ENCODE data around the gene OCA2. TPM values are rescaled to one million over a fixed set of nuclear protein-coding genes. Genes with fewer than 3 reads are reported as not detected.
"Not testable (repeated sequence)": the region's sequence is repeated elsewhere in the genome, so short reads cannot be mapped to it uniquely, and the experiment has no call there.

OCA2 gene
- total RNA-seq, 2 experiments from 2014 or later = not detected

- H3K27me3 Mint-ChIP-seq (ENCODE audit: low read depth); ATAC-seq; H3K9me3 Mint-ChIP-seq (ENCODE audit: insufficient read depth); H3K27ac Mint-ChIP-seq; CTCF ChIA-PET; H3K4me3 Mint-ChIP-seq; H3K4me1 Mint-ChIP-seq (ENCODE audit: low read depth); H3K36me3 Mint-ChIP-seq (ENCODE audit: low read depth); DNase-seq; POLR2A ChIA-PET: not testable (repeated sequence)
Observed at GRCh38 chr15:27767430-27767829, 331.7 kb downstream of the OCA2 start.

GRCh38 chr15:27764339-27764738 is 334.8 kb downstream of the OCA2 start:
- ChIA-PET POLR2A (no interaction called here), CTCF (no interaction called here)
- ATAC-seq (no peak), DNase-seq (no peak)
- Mint-ChIP-seq H3K4me3 (no peak overlapping the region), H3K36me3 (ENCODE audit: low read depth) (no peaks in the 10 kb centered on the region), H3K27ac (no peak overlapping the region), H3K4me1 (ENCODE audit: low read depth) (no peaks in the 10 kb centered on the region), H3K9me3 (ENCODE audit: insufficient read depth) (peaks cover 7% of the 10 kb centered on the region), H3K27me3 (ENCODE audit: low read depth) (no peaks in the 10 kb centered on the region)

DNA sequence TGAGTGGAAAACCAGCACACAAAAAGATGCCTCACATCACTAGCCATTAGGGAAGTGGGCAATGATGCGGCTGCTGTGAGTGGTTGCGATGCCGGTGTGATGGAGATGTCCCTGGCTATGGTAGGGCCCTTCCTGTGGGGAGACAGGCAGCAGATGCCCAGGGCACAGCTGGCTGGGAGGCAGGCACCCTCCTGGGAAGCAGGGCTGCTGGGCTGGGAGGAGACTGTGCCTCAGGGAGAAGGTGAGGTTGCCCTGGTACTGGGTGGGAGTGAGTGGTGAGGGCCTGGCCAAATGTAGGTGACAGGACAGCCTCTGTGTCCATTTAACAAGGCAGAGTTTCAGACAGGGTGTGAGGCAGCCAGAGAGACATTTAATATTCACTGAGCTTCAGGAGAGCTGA is 335.6 kb downstream of the OCA2 start:
- Mint-ChIP-seq H3K27me3 (ENCODE audit: low read depth) (no peaks in the 10 kb centered on the region), H3K4me3 (no peak overlapping the region), H3K4me1 (ENCODE audit: low read depth) (no peaks in the 10 kb centered on the region), H3K27ac (no peak overlapping the region), H3K9me3 (ENCODE audit: insufficient read depth) (peaks cover 4% of the 10 kb centered on the region), H3K36me3 (ENCODE audit: low read depth) (no peaks in the 10 kb centered on the region)
- CTCF ChIA-PET = no interaction called here
- ATAC-seq (no peak), DNase-seq (no peak)
- POLR2A ChIA-PET = no interaction called here

- Mint-ChIP-seq H3K36me3 (ENCODE audit: low read depth) (no peaks in the 10 kb centered on the region), H3K9me3 (ENCODE audit: insufficient read depth) (no peaks in the 10 kb centered on the region), H3K4me3 (no peak overlapping the region), H3K27me3 (ENCODE audit: low read depth) (no peaks in the 10 kb centered on the region), H3K4me1 (ENCODE audit: low read depth) (no peaks in the 10 kb centered on the region), H3K27ac (no peak overlapping the region)
- ATAC-seq (no peak), DNase-seq (no peak)
- ChIA-PET CTCF (no interaction called here), POLR2A (no interaction called here)
Observed at GRCh38 chr15:27762471-27762870, 336.6 kb downstream of the OCA2 start.

- ChIA-PET POLR2A (no interaction called here), CTCF (no interaction called here)
- H3K4me1 Mint-ChIP-seq (ENCODE audit: low read depth) = no peaks in the 10 kb centered on the region
- H3K36me3 Mint-ChIP-seq (ENCODE audit: low read depth) = no peaks in the 10 kb centered on the region
- H3K4me3 Mint-ChIP-seq = no peak overlapping the region
- no peaks in the 10 kb centered on the region for H3K9me3 Mint-ChIP-seq (ENCODE audit: insufficient read depth)
- no peaks in the 10 kb centered on the region for H3K27me3 Mint-ChIP-seq (ENCODE audit: low read depth)
- H3K27ac Mint-ChIP-seq = no peak overlapping the region
- ATAC-seq = no peak
- no peak for DNase-seq
Observed at GRCh38 chr15:27757052-27757451, 342.1 kb downstream of the OCA2 start.

GRCh38 chr15:27752691-27753090 is 346.4 kb downstream of the OCA2 start:
- no peaks in the 10 kb centered on the region for H3K9me3 Mint-ChIP-seq (ENCODE audit: insufficient read depth)
- POLR2A ChIA-PET = no interaction called here
- ATAC-seq (no peak), DNase-seq (no peak)
- H3K36me3 Mint-ChIP-seq (ENCODE audit: low read depth) = no peaks in the 10 kb centered on the region
- H3K27me3 Mint-ChIP-seq (ENCODE audit: low read depth) = no peaks in the 10 kb centered on the region
- no peak overlapping the region for H3K4me3 Mint-ChIP-seq
- no peaks in the 10 kb centered on the region for H3K4me1 Mint-ChIP-seq (ENCODE audit: low read depth)
- H3K27ac Mint-ChIP-seq = no peak overlapping the region
- CTCF ChIA-PET = no interaction called here

- CTCF ChIA-PET = no interaction called here
- no peak for DNase-seq
- POLR2A ChIA-PET = no interaction called here
- no peaks in the 10 kb centered on the region for H3K27me3 Mint-ChIP-seq (ENCODE audit: low read depth)
- no peak overlapping the region for H3K4me3 Mint-ChIP-seq
- no peak overlapping the region for H3K27ac Mint-ChIP-seq
- peaks cover 6% of the 10 kb centered on the region for H3K9me3 Mint-ChIP-seq (ENCODE audit: insufficient read depth)
- ATAC-seq = no peak
- H3K36me3 Mint-ChIP-seq (ENCODE audit: low read depth) = no peaks in the 10 kb centered on the region
- H3K4me1 Mint-ChIP-seq (ENCODE audit: low read depth) = no peaks in the 10 kb centered on the region
Observed at GRCh38 chr15:27747997-27748396, 351.1 kb downstream of the OCA2 start.

GRCh38 chr15:27746401-27746955 is 352.6 kb downstream of the OCA2 start:
- no peaks in the 10 kb centered on the region for H3K4me1 Mint-ChIP-seq (ENCODE audit: low read depth)
- ChIA-PET CTCF (no interaction called here), POLR2A (no interaction called here)

GRCh38 chr15:27744641-27745040 is 354.5 kb downstream of the OCA2 start:
- H3K9me3 Mint-ChIP-seq (ENCODE audit: insufficient read depth) = peaks cover 6% of the 10 kb centered on the region
- no peak for DNase-seq
- CTCF ChIA-PET = no interaction called here
- H3K27ac Mint-ChIP-seq = no peak overlapping the region
- no peaks in the 10 kb centered on the region for H3K27me3 Mint-ChIP-seq (ENCODE audit: low read depth)
- no peaks in the 10 kb centered on the region for H3K4me1 Mint-ChIP-seq (ENCODE audit: low read depth)
- POLR2A ChIA-PET = no interaction called here
- H3K36me3 Mint-ChIP-seq (ENCODE audit: low read depth) = no peaks in the 10 kb centered on the region
- no peak overlapping the region for H3K4me3 Mint-ChIP-seq
- ATAC-seq = no peak

More at GRCh38 chr15:27746401-27746955, 352.6 kb downstream of the OCA2 start:
- no peak overlapping the region for H3K4me3 Mint-ChIP-seq
- no peaks in the 10 kb centered on the region for H3K36me3 Mint-ChIP-seq (ENCODE audit: low read depth)
- H3K27ac Mint-ChIP-seq = no peak overlapping the region
- peaks cover 6% of the 10 kb centered on the region for H3K9me3 Mint-ChIP-seq (ENCODE audit: insufficient read depth)
- ATAC-seq (no peak), DNase-seq (no peak)
- no peaks in the 10 kb centered on the region for H3K27me3 Mint-ChIP-seq (ENCODE audit: low read depth)

DNA sequence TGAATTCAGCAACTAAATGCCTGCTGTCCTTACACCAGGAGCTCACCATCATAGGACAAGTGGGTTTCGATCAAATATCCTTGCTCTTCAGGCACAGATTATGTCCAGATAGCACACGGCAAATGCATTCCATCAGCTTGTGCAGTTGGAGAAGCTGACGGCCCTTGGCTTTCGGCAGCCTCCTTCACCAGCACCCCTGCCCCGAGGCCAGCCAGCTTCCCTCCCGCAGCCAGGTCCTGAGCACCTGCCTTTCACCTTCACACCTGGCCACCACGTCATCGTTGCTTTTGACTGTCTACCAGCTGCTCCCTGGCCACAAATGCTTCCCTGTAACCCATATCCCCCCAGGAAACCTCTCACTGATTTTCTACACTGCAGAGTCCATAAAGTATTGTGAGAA is 355.5 kb downstream of the OCA2 start:
- Mint-ChIP-seq H3K4me1 (ENCODE audit: low read depth) (no peaks in the 10 kb centered on the region), H3K27me3 (ENCODE audit: low read depth) (no peaks in the 10 kb centered on the region), H3K36me3 (ENCODE audit: low read depth) (no peaks in the 10 kb centered on the region), H3K27ac (no peak overlapping the region), H3K9me3 (ENCODE audit: insufficient read depth) (peaks cover 6% of the 10 kb centered on the region), H3K4me3 (no peak overlapping the region)
- ChIA-PET POLR2A (no interaction called here), CTCF (no interaction called here)
- no peak for ATAC-seq
- DNase-seq = no peak

- DNase-seq = no peak
- no peak for ATAC-seq
- Mint-ChIP-seq H3K27me3 (ENCODE audit: low read depth) (no peaks in the 10 kb centered on the region), H3K27ac (no peak overlapping the region), H3K9me3 (ENCODE audit: insufficient read depth) (peaks cover 6% of the 10 kb centered on the region), H3K4me3 (no peak overlapping the region), H3K4me1 (ENCODE audit: low read depth) (no peaks in the 10 kb centered on the region), H3K36me3 (ENCODE audit: low read depth) (no peaks in the 10 kb centered on the region)
- CTCF ChIA-PET = no interaction called here
- POLR2A ChIA-PET = no interaction called here
Observed at GRCh38 chr15:27742751-27743477, 356.2 kb downstream of the OCA2 start.

DNA sequence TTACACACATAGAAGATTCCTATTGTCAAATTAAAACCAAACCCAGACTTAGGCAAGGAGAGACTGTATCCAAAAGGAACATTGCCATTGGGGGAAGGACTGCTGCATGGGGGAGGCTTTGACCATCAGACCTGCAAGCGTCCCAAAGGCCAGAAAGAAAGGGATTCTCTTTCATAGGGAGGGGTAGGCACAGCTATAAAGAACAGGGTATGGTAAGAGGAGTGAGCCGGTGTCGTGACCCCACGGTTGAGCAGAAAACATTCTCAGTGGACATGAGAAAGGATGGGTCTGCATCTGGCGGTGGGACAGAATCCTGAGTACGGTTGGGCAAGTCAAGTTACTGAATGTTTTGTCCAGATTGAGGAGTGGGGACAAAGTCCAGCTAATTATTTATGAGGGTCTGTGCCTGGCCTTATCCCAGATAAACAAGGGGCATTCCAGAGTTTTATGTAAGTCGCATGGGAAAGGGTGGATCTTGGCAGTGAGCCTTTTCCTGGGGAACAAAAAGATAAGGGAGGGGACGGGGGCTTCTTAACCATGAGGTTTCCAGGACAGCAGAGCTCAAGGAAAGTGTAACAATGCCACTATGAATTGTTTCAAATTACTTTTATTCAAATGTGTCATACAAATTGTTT is 357.8 kb downstream of the OCA2 start:
- CTCF ChIA-PET = no interaction called here
- DNase-seq (no peak), ATAC-seq (no peak)
- no peaks in the 10 kb centered on the region for H3K27me3 Mint-ChIP-seq (ENCODE audit: low read depth)
- no peak overlapping the region for H3K4me3 Mint-ChIP-seq
- H3K36me3 Mint-ChIP-seq (ENCODE audit: low read depth) = no peaks in the 10 kb centered on the region
- no peak overlapping the region for H3K27ac Mint-ChIP-seq
- H3K9me3 Mint-ChIP-seq (ENCODE audit: insufficient read depth) = peaks cover 4% of the 10 kb centered on the region
- POLR2A ChIA-PET = no interaction called here
- no peaks in the 10 kb centered on the region for H3K4me1 Mint-ChIP-seq (ENCODE audit: low read depth)

Data from activated CD8-positive, alpha-beta T cell treated with anti-CD3 and anti-CD28 coated beads, Interleukin-2, amount 10 ng/mL, durations not matched to agents 7 days and 5 days (primary cell).